Limb (tissue), 2 donors: ENCODE results near the gene TMEM252.

Experiments
- DNase-seq, 2 donors: peaks; one replicate each; pipeline ENCODE4 v3.0.0-alpha.2; 2016; ENCODE audit errors: extremely low spot score in 2 of 2

The TMEM252 gene, protein sequence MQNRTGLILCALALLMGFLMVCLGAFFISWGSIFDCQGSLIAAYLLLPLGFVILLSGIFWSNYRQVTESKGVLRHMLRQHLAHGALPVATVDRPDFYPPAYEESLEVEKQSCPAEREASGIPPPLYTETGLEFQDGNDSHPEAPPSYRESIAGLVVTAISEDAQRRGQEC

DNA sequence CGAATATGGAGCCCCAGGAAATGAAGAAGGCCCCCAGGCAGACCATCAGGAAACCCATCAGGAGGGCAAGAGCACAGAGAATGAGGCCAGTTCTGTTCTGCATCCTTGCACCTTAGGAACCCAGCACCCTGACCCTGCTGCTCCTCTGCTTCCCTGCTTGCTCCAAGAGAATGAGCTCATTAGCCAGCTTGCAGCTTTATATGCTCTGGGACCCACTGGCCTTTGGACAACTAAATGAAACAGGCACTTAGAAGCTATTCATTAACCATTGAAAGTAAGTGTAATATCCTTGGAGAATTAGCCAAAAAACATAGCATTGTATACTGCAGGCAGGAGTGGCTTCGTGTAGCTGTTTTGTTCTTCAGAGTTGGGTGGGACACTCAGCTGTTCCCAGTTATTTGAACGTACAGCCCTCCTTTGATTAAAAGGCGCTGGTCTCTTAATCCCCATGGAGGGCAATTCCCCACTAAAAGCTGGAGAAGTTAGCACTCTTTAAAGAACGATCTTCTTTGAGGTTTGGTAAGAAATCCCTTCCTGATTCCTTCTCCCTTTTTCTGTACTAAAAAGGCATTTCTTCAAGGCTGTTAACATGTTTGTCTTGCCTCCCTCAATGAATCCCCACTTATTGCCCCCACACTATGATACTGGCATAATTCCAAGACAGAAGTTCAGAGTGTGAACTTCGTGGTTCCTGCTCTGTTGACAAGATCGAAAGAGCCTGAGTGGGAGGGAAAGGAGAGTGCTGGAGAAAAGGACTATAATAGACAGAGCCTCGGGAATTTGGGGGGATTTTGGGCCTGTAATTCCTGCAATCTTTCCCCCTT lies at the start of gene TMEM252:
TSS of gene TMEM252 (minus strand) at position 172 of the 824 bp plus-strand sequence. CDS start at position 103, 69 bp downstream.
- DNase-seq: no peak

DNA sequence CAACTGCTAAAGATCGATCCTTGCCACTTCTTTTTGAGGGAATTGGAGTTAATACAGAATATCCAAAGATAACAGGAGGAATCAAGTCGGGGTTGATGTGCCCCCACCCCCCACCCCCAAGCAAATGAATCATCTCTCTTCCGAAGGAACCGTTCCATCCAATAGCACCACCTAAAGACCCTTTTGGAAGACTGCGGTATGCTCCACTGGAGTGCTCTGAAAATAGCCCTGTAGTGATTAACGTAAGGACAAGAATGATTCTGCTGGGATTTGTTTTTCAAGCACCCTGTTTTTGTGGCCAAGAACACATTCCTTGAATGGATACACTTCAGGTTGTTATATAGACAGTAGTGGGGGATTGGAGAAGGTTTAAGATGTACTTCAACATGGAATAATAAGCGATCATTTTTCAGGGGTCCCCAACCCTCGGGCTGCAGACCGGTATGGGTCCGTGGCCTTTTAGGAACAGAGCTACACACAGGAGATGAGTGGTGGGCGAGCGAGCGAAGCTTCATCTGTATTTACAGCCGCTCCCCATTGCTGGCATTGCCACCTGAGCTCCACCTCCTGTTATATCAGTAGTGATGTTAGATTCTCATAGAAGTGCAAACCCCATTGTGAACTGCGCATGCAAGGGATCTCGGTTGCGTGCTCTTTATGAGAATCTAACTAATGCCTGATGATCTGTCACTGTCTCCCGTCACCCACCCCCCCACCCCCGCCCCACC lies 44.5 kb upstream of the TMEM252 start:
- DNase-seq: no peak

DNA sequence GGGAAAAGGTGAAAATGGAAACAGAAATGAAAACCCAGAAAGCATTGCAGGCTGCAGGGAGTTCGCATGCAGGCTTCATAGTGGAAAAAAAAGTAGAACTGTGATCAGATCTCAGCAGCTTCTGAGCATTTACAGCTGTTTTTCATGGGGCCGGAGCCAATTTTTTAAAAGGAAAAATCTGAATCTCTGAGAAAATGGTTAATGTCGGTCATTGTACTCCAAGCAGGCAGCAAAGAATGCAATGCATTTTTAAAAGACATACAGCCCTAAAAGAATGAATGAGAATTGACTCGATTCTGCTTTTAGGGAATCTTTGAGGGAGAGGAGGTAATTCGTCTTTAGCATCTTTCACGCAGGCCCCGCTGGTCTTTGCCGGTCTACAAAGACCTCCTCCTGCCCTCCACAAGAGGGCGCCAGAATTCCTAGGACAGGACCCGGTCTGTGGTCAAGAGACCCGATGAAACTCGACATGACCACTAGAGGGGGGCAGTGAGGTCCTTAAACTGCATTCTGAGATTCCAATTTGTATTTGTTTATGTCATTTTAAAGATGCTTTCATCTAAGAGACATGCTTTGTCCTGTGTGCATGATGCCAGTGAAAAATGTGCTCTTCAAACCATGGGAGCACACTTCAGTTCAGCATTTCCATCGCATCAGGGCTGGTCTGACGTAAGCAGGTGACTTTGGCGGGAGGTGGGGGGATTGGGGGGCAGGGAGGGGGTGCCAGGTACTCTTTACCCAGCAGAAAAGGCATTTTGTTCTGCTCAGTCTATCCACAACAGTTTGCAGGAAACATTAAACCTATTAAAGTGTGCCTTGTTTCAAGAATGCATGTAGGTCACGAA lies 43.7 kb upstream of the TMEM252 start:
- peak; percentile 85 to 88 for DNase-seq

DNA sequence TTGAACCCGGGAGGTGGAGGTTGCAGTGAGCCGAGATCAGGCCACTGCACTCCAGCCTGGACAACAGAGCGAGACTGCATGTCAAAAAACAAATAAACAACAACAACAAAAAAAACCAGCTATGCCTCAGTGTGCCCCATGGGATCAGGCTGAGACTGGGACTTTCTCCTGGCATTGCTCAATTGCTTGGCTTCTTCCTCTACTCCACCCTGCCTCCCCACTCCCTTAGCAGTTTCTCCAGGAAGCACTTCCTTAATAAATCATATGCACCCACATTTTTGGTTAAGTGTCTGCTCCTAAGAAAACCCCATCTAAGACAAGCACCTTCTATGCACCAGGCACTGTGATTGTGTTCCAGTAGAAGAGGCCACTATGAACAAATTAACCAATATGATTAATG lies 41.0 kb upstream of the TMEM252 start:
- no peak for DNase-seq

DNA sequence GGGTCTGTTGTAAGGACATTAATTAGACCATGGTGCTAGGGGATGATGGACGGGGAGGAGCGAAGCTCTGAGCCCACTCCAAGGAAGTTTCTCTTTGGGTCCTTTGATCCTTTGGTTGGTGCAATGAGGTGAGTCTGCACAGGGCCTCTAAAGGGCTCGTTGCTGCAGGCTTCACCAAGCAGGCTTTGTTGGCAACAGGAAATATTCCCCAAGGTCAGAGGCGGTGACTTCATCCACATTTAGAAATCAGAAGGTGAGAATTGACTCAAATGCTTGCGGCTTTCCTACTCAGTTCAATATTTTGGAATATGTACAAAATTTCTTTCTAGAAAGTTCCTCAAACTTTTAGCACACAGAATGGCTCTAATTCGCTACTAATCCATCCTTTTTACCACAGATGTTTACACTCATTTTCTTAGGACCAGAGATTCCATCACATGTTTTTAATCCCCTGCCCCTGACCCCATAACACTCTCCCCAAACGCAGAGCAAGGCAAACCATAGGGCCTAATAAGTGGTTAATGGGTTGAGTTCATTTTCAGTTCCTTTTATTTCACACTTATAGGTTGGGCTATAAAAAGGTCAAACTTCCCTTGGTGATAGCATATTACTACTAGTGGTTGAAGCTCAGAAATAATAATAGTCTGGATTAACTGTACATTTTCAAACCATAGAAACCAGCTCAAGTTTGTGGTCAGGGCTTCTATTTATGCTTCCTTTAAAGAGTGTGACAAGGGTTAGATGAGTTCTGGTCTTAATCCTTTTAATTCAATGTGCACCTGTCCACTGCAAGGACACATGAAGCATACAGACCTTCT lies 37.3 kb upstream of the TMEM252 start:
- DNase-seq: no peak

DNA sequence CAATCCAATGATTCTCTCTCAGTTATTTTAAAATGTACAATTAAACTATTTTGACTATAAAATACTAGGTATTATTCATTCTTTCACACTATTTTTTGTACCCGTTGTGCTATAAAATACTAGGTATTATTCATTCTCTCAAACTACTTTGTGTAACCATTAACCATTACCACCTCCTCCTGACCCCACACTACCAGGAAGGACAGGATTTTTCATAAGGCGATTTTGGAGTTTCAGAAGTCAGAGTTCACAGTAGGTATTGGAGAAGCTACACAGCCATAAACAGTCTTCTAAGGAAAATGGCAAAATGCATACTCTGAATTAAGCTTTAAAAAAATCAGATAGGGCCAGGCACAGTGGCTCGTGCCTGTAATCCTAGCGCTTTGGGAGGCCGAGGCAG lies 35.1 kb upstream of the TMEM252 start:
- DNase-seq: no peak

DNA sequence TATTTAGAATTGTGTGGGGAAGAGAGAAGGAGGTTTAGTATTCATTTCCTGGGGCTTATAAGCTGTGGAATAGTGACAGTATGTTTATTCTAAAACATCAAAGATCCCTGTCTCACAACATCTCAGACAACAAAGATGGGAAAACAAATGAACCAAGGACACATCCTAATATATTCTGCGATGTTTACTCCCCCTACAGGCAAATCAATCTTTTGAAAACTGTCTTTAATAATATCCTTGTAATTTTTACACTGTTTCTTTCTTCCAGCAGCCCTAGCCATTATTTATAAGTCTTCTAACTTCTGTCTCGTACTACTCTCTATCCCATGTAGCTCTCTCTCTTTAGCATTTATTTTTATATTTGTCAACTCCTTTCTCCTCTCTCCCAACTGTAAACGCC lies 33.5 kb upstream of the TMEM252 start:
- DNase-seq: no peak

DNA sequence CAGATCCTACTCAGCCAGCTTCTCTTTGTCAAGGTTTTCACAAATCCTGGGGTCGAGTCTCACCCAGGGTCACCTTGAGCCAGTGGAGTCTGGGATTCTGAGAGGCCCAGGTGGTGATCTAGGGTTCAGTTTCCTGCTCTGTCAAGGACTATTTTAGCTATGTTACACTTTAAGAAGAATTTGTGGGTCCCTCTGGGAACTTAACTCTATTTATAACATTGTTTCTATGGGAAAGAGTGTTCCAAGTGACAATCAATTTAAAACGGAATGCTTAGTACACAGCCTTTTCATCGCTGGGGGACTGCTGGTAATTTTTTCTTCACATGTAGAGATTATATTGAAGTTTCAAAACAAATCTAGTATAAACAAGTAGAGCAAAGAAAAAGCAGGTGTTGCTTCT lies 26.9 kb upstream of the TMEM252 start:
- no peak for DNase-seq

DNA sequence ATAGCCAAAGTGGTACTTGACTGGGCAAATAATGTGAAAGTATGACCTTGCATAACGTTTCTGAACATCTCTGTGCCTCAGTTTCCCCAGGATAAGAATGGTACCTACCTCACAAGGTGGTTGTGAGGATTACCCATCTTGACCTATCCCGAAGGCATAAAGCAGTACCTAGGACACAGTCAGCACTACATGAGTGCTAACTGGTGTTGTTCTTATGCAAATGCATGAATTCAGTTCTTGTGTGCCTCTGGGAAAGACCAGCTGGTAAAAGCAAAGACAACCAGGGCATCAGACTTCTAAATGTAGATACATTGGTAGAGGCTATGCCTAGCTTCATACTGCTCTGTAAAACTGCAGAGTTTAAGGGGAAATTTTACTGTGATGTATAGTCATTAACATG lies 21.8 kb upstream of the TMEM252 start:
- DNase-seq: no peak

DNA sequence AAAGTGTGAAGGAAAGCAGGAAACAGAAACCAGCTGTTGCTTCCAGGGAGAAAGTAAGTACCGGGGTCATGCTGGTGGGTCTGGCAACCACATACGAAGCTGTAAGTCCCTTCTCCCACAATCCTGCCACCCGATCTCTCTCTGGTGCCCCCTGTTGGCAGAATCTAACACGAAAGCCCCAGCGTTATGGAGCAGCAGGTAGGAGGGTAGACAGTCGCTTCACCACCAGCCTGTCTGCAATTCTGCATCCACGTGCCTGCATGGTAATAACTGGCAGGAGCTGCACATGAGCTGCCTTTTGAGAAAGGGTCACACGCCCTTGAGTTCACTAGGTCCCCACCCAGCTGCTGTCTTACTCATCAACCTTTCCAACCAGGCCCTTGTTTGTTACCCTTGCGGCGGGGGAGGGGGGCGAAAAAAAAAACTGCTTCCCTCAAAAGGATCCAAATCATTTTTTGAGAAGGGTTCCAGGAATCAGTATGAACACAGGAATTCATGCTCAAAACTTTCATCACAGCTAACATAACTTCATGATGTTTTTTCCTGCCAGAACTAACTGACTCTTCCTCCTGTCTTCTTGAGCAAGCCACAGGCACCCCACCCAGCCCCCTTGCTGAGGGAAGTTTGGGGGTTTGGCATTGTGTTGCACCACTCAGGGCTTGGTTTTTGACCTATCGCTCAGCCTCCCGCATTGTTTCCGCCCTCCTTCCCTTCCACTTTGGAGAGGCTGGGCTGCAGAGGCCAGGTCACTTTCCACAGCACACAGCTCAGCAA lies 19.6 kb upstream of the TMEM252 start:
- no peak for DNase-seq

DNA sequence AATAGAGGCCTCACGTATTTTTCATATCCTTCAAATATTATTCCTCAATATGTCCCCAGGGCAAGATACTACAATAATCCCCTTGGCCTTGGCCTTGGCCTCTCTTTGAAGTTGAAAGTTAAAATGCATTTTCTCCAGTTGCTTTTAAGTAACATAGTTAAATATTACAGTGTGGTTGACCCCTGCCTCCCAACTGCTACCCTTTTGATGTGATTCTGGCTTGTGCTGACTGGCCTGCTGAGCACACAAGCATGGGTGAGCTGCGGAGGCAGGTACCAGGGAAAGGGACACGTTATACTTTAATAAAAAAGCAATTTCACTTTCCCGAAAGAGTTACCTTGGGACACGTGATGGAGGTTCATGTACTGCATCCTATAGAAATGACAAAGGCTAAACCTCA lies 17.9 kb upstream of the TMEM252 start:
- no peak for DNase-seq

DNA sequence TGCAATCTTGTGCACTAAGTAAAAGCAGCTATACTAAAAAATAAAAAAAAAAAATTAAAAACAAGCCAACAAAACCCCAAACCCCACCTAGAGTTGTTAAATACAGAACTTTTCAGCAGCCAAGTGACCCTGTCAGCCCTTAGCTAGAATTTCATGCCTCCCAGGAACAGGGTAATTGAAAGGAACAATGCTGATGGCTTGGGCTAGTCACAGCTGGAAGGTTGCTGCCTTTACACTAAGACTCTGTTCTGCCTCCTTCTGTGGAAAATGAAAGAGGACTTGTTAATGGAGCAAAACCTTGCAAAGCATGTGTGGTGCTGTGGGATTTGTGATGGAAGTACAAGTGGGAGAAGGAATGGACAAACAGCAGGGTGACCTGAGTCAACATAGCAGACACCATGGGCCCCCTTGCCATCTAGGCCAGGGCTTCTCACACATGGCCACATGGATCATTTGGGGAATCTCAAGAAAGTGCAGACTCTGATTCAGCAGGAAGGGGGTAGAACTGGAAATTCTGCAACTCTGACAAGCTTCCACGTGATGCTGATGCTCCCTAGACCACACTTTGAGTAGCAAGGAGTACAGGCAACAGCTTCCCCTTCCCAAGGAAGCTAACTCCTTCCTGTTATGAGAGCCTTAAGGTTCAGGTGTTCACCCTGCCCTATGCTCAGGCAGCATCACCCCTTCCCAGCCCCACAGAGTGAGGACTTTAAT lies 14.9 kb upstream of the TMEM252 start:
- no peak for DNase-seq

DNA sequence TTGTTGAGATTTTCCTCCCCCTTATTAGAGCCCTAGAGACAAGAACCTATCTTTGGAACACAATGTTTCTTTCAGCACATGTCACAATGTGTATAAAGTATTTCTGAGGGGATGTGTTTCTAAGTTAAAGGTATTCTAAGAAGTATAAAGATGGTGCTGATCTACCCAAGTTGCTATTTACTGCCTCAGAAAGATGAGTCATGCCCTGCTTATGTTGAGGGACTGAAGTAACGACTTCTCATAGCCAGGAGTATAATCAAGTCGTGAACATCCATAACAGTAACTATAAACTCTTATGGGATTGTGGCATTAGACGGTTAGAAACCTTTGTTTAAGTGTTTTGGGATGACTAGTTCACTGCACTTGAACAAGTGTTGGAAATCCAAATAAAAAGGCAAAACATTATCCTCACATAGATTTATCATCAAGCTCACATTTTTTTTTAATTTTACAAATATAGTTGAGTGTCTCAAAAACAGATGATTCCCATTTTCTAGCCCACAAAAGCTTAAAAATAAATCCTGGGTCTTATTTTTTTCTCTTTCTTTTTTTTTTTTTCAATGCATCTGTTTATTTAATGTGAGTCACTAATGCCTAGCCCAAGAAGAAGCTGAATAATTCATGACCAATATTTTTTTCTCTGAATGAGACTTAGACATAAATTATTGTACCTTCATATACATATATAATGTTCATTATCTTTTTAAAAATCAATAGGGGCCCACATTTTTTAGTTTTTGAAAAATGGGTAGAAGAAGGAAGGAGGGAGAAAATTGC lies 12.2 kb upstream of the TMEM252 start:
- DNase-seq: no peak

DNA sequence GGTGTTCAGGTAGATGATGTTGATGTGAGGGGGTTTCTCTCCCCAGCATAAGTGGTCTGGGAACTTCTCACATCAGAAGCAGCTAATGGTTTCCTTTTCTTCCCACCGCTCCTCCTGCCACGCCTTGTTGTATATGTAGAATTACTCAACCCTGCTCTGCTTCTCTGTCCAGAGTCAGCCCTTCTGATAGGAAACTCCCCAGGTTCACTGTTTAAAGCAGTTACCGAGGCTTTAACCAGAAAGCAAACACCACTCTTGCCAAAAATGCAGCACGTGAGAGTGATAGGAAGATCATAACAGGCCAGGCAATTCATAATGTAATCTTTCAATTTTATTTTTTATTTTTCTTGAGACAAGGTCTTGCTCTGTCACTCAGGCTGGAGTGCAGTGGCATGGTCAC lies 10.5 kb upstream of the TMEM252 start:
- DNase-seq: no peak

DNA sequence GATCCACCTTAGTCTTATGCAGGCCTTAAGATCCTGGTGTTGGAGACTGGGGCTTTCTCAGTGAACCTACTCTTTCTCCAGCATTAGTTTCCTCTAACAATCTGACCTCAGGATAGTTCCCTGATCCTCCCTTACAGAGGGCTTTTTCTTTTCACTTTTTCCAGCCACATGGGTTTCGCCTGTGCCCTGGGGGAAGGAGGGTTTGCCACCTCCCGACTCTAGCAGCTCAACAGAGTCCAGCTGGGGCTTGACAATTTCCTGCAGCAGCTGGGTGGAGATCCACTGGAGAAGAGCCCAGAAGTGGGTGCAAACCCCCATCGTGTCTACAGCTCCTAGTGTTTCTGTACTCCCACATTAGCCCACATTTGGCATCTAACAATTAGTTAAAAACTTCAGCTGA lies 7.6 kb upstream of the TMEM252 start:
- no peak for DNase-seq

DNA sequence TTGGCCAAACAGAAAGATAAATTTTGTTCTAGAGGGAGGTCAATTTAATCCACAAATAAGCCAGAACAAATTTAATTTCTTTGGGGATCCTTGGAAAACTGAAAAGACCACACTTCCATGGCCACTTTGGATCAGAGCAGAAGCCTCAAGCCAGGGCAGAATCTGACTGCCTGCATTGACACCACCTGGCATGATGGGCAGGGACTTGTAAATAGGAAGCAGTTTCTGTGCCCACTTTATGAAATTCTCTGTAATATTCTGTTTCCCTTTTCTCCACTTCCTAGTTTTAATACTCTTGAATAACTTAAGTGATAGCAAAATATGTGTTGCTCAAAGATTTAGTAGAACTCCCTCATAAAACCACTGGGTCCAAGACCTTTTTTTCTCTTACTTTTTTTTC lies 6.7 kb upstream of the TMEM252 start:
- DNase-seq: no peak

DNA sequence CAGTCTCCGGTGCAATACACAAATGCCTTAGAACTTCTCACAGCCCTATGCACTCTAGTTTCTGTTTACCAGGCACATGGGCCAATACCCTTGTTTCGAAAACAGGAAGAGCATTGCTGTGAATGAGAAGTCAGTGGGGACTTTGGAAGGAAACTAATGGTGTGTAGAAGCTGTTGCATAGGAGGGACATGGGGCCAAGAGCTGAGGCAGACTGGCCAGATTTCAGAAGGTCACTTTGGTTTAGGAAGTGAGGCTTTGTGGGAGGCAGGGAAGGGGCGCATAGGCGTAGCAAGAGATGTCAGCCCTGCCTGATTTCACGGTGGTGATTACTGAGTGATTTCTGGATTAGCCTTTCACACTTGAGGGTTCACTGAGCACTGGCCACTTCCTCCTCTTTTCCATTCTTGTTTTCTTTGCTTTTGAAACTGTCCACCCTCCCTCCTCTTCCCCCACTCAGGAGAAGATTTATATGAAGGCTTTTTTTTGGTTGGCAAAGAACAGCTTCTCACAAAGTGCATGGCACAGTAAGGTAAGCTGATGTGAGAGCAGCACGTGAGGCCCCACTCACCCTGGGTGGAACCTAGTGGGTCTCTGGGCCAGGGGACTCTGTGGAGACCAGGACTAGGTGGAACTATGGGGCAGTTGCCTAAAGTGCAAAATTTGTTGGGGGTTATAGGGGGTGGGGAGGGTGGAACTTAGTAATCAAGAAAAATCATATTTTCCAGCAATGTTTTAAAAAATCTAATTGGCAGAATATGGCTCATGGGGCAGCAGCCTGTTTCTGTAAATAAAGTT lies 6.1 kb upstream of the TMEM252 start:
- DNase-seq: no peak
